ENCODE results near the gene SPN.

GRCh38 chr16:29702269-29702668, 39.2 kb downstream of the SPN start:
- TF ChIP-seq TAF1 (IDR thresholded peaks at IDR 0.05; ENCODE audit: borderline replicate concordance, insufficient read depth, low read length) = no peak
- no peak for TF ChIP-seq POLR2AphosphoS5 (IDR thresholded peaks at IDR 0.05; ENCODE audit: low read depth, low read length)
- TF ChIP-seq SIN3A (IDR thresholded peaks at IDR 0.05; ENCODE audit: borderline replicate concordance, insufficient read depth, low read length) = no peak
- TF ChIP-seq REST (IDR thresholded peaks at IDR 0.05; ENCODE audit: insufficient read depth in 1 of 2, low read depth in 2 of 2, low read length in 2 of 2) = no peak

All from PFSK-1 (cell line).